Heart left ventricle (tissue), 16 donors: Measurements from ENCODE around the gene GHR. TPM values are rescaled to one million over a fixed set of nuclear protein-coding genes. Genes with fewer than 3 reads are reported as not detected.

Source experiments
- ATAC-seq, 4 donors: fragments of 200-7000 bp; cut with Tn5 transposase; one replicate each; pipeline ENCODE4 v1.9.1; 2020 to 2022; ENCODE audit warnings: moderate library complexity in 4 of 4, mild to moderate bottlenecking in 3 of 4, moderate number of reproducible peaks in 1 of 4
- DNase-seq, 5 donors: peaks; one replicate each; pipeline ENCODE4 v3.0.0-alpha.2; 2020
- H3K27ac ChIP-seq, 12 donors: fragments of 200-600 bp; sonication (generic) in 4 of 12; one replicate each; pipeline versions ENCODE4 v1.5.0 to v1.8.0; 2016 to 2022; ENCODE audit warnings: mild to moderate bottlenecking in 2 of 12
- H3K27me3 ChIP-seq, 9 donors: fragments of 200-600 bp; sonication (generic) in 2 of 9; one replicate each; pipeline versions ENCODE4 v1.5.1 to v1.8.0; 2016 to 2022; ENCODE audit warnings: mild to moderate bottlenecking in 3 of 9
- H3K36me3 ChIP-seq, 9 donors: fragments of 200-600 bp; sonication (generic) in 2 of 9; one replicate each; pipeline versions ENCODE4 v1.5.0 to v1.8.0; 2018 to 2022; ENCODE audit warnings: mild to moderate bottlenecking in 2 of 9
- H3K4me1 ChIP-seq, 12 donors: fragments of 200-600 bp; sonication (generic) in 4 of 12; one replicate each; pipeline versions ENCODE4 v1.5.0 to v1.8.0; 2016 to 2022; ENCODE audit warnings: mild to moderate bottlenecking in 3 of 12
- H3K4me3 ChIP-seq, 12 donors: fragments of 200-600 bp; sonication (generic) in 4 of 12; one replicate each; pipeline versions ENCODE4 v1.5.0 to v1.8.0; 2017 to 2022; ENCODE audit warnings: mild to moderate bottlenecking in 9 of 12, moderate library complexity in 4 of 12
- H3K9me3 ChIP-seq, 12 donors: fragments of 200-600 bp; sonication (generic) in 4 of 12; one replicate each; pipeline versions ENCODE4 v1.5.0 to v1.8.0; 2016 to 2022; ENCODE audit warnings: mild to moderate bottlenecking in 1 of 12
- CTCF ChIP-seq, 12 donors: fragments of 200-600 bp; sonication (generic) in 4 of 12; IDR thresholded peaks; one replicate each; pipeline versions ENCODE4 v1.5.0 to v1.8.0; 2018 to 2022; ENCODE audit warnings: antibody characterized with exemption in 12 of 12, mild to moderate bottlenecking in 5 of 12
- POLR2A ChIP-seq, 2 donors: fragments of 450-650 bp; IDR thresholded peaks; one replicate each; pipeline ENCODE4 v1.6.1; 2017; ENCODE audit warnings: antibody characterized with exemption in 2 of 2, mild to moderate bottlenecking in 2 of 2, moderate library complexity in 2 of 2
- WGBS, 4 donors: extraction: QIAGEN DNeasy Blood & Tissue Kit in 2 of 4; methylation state at CpG; one replicate each; pipeline versions ENCODE4 v1.1.5 to v1.1.7; 2013 to 2018; 5-methylcytosine and 5-hydroxymethylcytosine counted together
- intact Hi-C, 10 donors: fragments of 100-400 bp; cut with DNase I; formaldehyde crosslinking; loops; one replicate each; pipeline versions ENCODE4 v1.11.1 to v1.14.2; 2022
- polyA plus RNA-seq, 2 donors: library from polyadenylated mRNA; stranded (reverse); fragments of 200-250 nt; gene quantifications; one replicate each; pipeline ENCODE4 v1.2.3, GENCODE V29; 2013
- total RNA-seq, 9 donors: library from RNA; depleted of rRNA in 2 of 9; stranded (reverse); fragments of >200 nt in 2 of 9; fragmentation: NEBNext Ultra II Directional in 3 of 9; extraction: Animal tissue kit (Norgen Biotek cat#: 25700) in 3 of 9; gene quantifications; one replicate each; pipeline versions ENCODE4 v1.1.0 to v1.2.4, GENCODE V29; 2016 to 2023
- donor health status: ischemic (EF 13 %, LVEDD 7.1; RV severe dilation, severe dysfunction).
- donor health status: healthy with polysubstance abuse.
- donor health status: DM: no; HTN: yes; CAD: no.
- donor health status: DM: no; HTN: no; CAD: no.
- donor health status: ischemic (EF 25% LVEDD 6.9; RV normal size, moderate dysfunction).
- donor health status: ischemic (EF 25% LVEDD 5.7; RV mildly dilated, moderate dysfunction).
- donor health status: healthy.
- donor health status: DM: yes; HTN: yes; CAD: no.
- donor health status: ischemic (EF 35%, LVEDD 5.7; RV mildly dilated, moderate dysfunction).
- donor health status: nonischemic (EF 11% LVEDD 7.7; RV severe dilation, severe dysfunction).
- donor health status: DM: yes; HTN: yes; CAD: no.
- donor health status: PGD.
- donor health status: ischemic (EF 29% LVEDD 5.4; RV normal size, mild dysfunction).
- donor health status: nonischemic (EF 23%, LVEDD 6.1; RV moderate dilation, normal function).

GHR gene
- total and polyA plus RNA-seq, 11 donors: 3.4 to 23.2 (median 11.3) TPM

GRCh38 chr5:42643360-42643759, 220.1 kb downstream of the GHR start:
- no peaks in the 10 kb centered on the region for H3K36me3 ChIP-seq
- H3K4me3 ChIP-seq: no peak overlapping the region
- no peak for ATAC-seq
- H3K27ac ChIP-seq: no peak overlapping the region
- no peak for DNase-seq
- intact Hi-C loops: no loop called here
- TF ChIP-seq CTCF (IDR thresholded peaks at IDR 0.05): no peak
- TF ChIP-seq POLR2A (IDR thresholded peaks at IDR 0.05): no peak
- WGBS, 4 donors: 73 to 82% (median 79%) methylated on average over 1 of the region's 1 CpG
- H3K27me3 ChIP-seq: no peaks in the 10 kb centered on the region
- H3K9me3 ChIP-seq: no peaks in the 10 kb centered on the region
- H3K4me1 ChIP-seq: peaks cover 0 to 7% (median 0%) of the 10 kb centered on the region in 12 donors

GRCh38 chr5:42645138-42645537, 221.9 kb downstream of the GHR start:
- intact Hi-C loops: no loop called here
- TF ChIP-seq POLR2A (IDR thresholded peaks at IDR 0.05): no peak
- no peak for TF ChIP-seq CTCF (IDR thresholded peaks at IDR 0.05)
- ATAC-seq: no peak
- Histone ChIP-seq H3K27me3 (no peaks in the 10 kb centered on the region), H3K4me3 (no peak overlapping the region), H3K4me1 (peaks cover 0 to 18% (median 0%) of the 10 kb centered on the region in 12 donors), H3K27ac (no peak overlapping the region), H3K36me3 (no peaks in the 10 kb centered on the region), H3K9me3 (no peaks in the 10 kb centered on the region)
- WGBS, 4 donors: 48 to 53% (median 51%) methylated on average over 2 of the region's 2 CpGs
- no peak for DNase-seq

GRCh38 chr5:42648036-42648435, 224.8 kb downstream of the GHR start:
- Histone ChIP-seq H3K27ac (no peak overlapping the region), H3K4me1 (peaks cover 0 to 18% (median 0%) of the 10 kb centered on the region in 12 donors), H3K9me3 (no peaks in the 10 kb centered on the region), H3K4me3 (no peak overlapping the region), H3K27me3 (no peaks in the 10 kb centered on the region), H3K36me3 (no peaks in the 10 kb centered on the region)
- WGBS, 4 donors: 77 to 79% (median 79%) methylated on average over 3 of the region's 3 CpGs
- TF ChIP-seq CTCF (IDR thresholded peaks at IDR 0.05) (no peak), POLR2A (IDR thresholded peaks at IDR 0.05) (no peak)
- intact Hi-C loops: no loop called here
- ATAC-seq (no peak), DNase-seq (no peak)

GRCh38 chr5:42648915-42649314, 225.7 kb downstream of the GHR start:
- H3K27me3 ChIP-seq: no peaks in the 10 kb centered on the region
- 19 to 32% (median 25%) methylated on average over 1 of the region's 1 CpG for WGBS, 4 donors
- no peak for ATAC-seq
- no peak overlapping the region for H3K27ac ChIP-seq
- H3K36me3 ChIP-seq: no peaks in the 10 kb centered on the region
- H3K4me1 ChIP-seq: peaks cover 0 to 24% (median 0%) of the 10 kb centered on the region in 12 donors
- TF ChIP-seq CTCF (IDR thresholded peaks at IDR 0.05): no peak
- TF ChIP-seq POLR2A (IDR thresholded peaks at IDR 0.05): no peak
- H3K4me3 ChIP-seq: no peak overlapping the region
- H3K9me3 ChIP-seq: no peaks in the 10 kb centered on the region
- intact Hi-C loops: no loop called here
- DNase-seq: no peak
